ENCODE results near the gene TBC1D1. TPM values are rescaled to one million over a fixed set of nuclear protein-coding genes. Genes with fewer than 3 reads are reported as not detected.

TBC1D1 gene
- total and polyA plus RNA-seq, 5 donors from 2014 or later = 12.3 to 48.2 (median 19.4) TPM

GRCh38 chr4:38111024-38111423 is 220.1 kb downstream of the TBC1D1 start:
- Histone ChIP-seq H3K27me3 (ENCODE audit: control insufficient read depth, insufficient read depth, low read length) (no peaks in the 10 kb centered on the region), H3K4me3 (ENCODE audit: low read depth, low read length) (no peak overlapping the region), H3K27ac (ENCODE audit: insufficient read depth, low read length, poor library complexity, severe bottlenecking) (no peak overlapping the region), H3K4me1 (ENCODE audit: control insufficient read depth, insufficient read depth, low read length, poor library complexity, severe bottlenecking) (no peaks in the 10 kb centered on the region), H3K36me3 (ENCODE audit: control insufficient read depth, insufficient read depth, low read length) (peaks cover 21% of the 10 kb centered on the region), H3K9me3 (ENCODE audit: control insufficient read depth in 2 of 2, low read length in 2 of 2) (no peaks in the 10 kb centered on the region)
- Mint-ChIP-seq H3K36me3 (peaks cover 47% of the 10 kb centered on the region), H3K4me1 (peaks cover 0 to 6% (median 3%) of the 10 kb centered on the region in 4 donors), H3K9me3 (no peaks in the 10 kb centered on the region), H3K27me3 (no peaks in the 10 kb centered on the region), H3K27ac (peak overlapping the region in 1 of 3 donors; percentile 75), H3K4me3 (no peak overlapping the region)
- ATAC-seq (ENCODE audit: low read depth in 2 of 2) (no peak), DNase-seq (no peak)

GRCh38 chr4:38111717-38112116 is 220.8 kb downstream of the TBC1D1 start:
- Mint-ChIP-seq H3K4me1 (peaks cover 0 to 6% (median 3%) of the 10 kb centered on the region in 4 donors), H3K27me3 (no peaks in the 10 kb centered on the region), H3K9me3 (no peaks in the 10 kb centered on the region), H3K36me3 (peaks cover 47% of the 10 kb centered on the region), H3K4me3 (no peak overlapping the region), H3K27ac (no peak overlapping the region)
- no peak overlapping the region for H3K27ac ChIP-seq (ENCODE audit: insufficient read depth, low read length, poor library complexity, severe bottlenecking)
- no peaks in the 10 kb centered on the region for H3K27me3 ChIP-seq (ENCODE audit: control insufficient read depth, insufficient read depth, low read length)
- no peak for DNase-seq
- ATAC-seq (ENCODE audit: low read depth in 2 of 2) = no peak
- H3K36me3 ChIP-seq (ENCODE audit: control insufficient read depth, insufficient read depth, low read length) = peaks cover 24% of the 10 kb centered on the region
- H3K4me3 ChIP-seq (ENCODE audit: low read depth, low read length) = no peak overlapping the region
- H3K9me3 ChIP-seq (ENCODE audit: control insufficient read depth in 2 of 2, low read length in 2 of 2) = no peaks in the 10 kb centered on the region
- H3K4me1 ChIP-seq (ENCODE audit: control insufficient read depth, insufficient read depth, low read length, poor library complexity, severe bottlenecking) = no peaks in the 10 kb centered on the region

- peaks cover 45% of the 10 kb centered on the region for H3K36me3 Mint-ChIP-seq
Observed at GRCh38 chr4:38113132-38113531, 222.2 kb downstream of the TBC1D1 start.

GRCh38 chr4:38113551-38113950 is 222.7 kb downstream of the TBC1D1 start:
- Histone ChIP-seq H3K4me1 (ENCODE audit: control insufficient read depth, insufficient read depth, low read length, poor library complexity, severe bottlenecking) (no peaks in the 10 kb centered on the region), H3K36me3 (ENCODE audit: control insufficient read depth, insufficient read depth, low read length) (peaks cover 36% of the 10 kb centered on the region), H3K27me3 (ENCODE audit: control insufficient read depth, insufficient read depth, low read length) (no peaks in the 10 kb centered on the region), H3K9me3 (ENCODE audit: control insufficient read depth in 2 of 2, low read length in 2 of 2) (no peaks in the 10 kb centered on the region), H3K4me3 (ENCODE audit: low read depth, low read length) (no peak overlapping the region), H3K27ac (ENCODE audit: insufficient read depth, low read length, poor library complexity, severe bottlenecking) (no peak overlapping the region)
- ATAC-seq (ENCODE audit: low read depth in 2 of 2) (no peak), DNase-seq (no peak)
- Mint-ChIP-seq H3K4me3 (no peak overlapping the region), H3K27me3 (no peaks in the 10 kb centered on the region), H3K36me3 (peaks cover 43% of the 10 kb centered on the region), H3K9me3 (no peaks in the 10 kb centered on the region), H3K4me1 (peaks cover 0 to 2% (median under 1%) of the 10 kb centered on the region in 4 donors), H3K27ac (peak overlapping the region in 1 of 3 donors; percentile 12)

More at GRCh38 chr4:38113132-38113531, 222.2 kb downstream of the TBC1D1 start:
- no peak overlapping the region for H3K4me3 ChIP-seq (ENCODE audit: low read depth, low read length)
- peaks cover 0 to 3% (median 2%) of the 10 kb centered on the region in 4 donors for H3K4me1 Mint-ChIP-seq
- H3K36me3 ChIP-seq (ENCODE audit: control insufficient read depth, insufficient read depth, low read length) = peaks cover 32% of the 10 kb centered on the region
- no peak overlapping the region for H3K27ac ChIP-seq (ENCODE audit: insufficient read depth, low read length, poor library complexity, severe bottlenecking)
- no peaks in the 10 kb centered on the region for H3K4me1 ChIP-seq (ENCODE audit: control insufficient read depth, insufficient read depth, low read length, poor library complexity, severe bottlenecking)
- H3K27ac Mint-ChIP-seq = peak overlapping the region in 1 of 3 donors; percentile 12
- ATAC-seq (ENCODE audit: low read depth in 2 of 2) = no peak
- H3K9me3 Mint-ChIP-seq = no peaks in the 10 kb centered on the region
- H3K27me3 Mint-ChIP-seq = no peaks in the 10 kb centered on the region
- no peaks in the 10 kb centered on the region for H3K9me3 ChIP-seq (ENCODE audit: control insufficient read depth in 2 of 2, low read length in 2 of 2)
- H3K27me3 ChIP-seq (ENCODE audit: control insufficient read depth, insufficient read depth, low read length) = no peaks in the 10 kb centered on the region
- no peak for DNase-seq
- no peak overlapping the region for H3K4me3 Mint-ChIP-seq

- Mint-ChIP-seq H3K27ac (peak overlapping the region in 2 of 3 donors; percentile 6 to 44), H3K27me3 (no peaks in the 10 kb centered on the region), H3K4me3 (no peak overlapping the region), H3K36me3 (peaks cover 39% of the 10 kb centered on the region), H3K4me1 (peaks cover 0 to 2% (median 0%) of the 10 kb centered on the region in 4 donors), H3K9me3 (no peaks in the 10 kb centered on the region)
- Histone ChIP-seq H3K4me1 (ENCODE audit: control insufficient read depth, insufficient read depth, low read length, poor library complexity, severe bottlenecking) (no peaks in the 10 kb centered on the region), H3K9me3 (ENCODE audit: control insufficient read depth in 2 of 2, low read length in 2 of 2) (no peaks in the 10 kb centered on the region), H3K27ac (ENCODE audit: insufficient read depth, low read length, poor library complexity, severe bottlenecking) (no peak overlapping the region), H3K4me3 (ENCODE audit: low read depth, low read length) (no peak overlapping the region), H3K27me3 (ENCODE audit: control insufficient read depth, insufficient read depth, low read length) (no peaks in the 10 kb centered on the region), H3K36me3 (ENCODE audit: control insufficient read depth, insufficient read depth, low read length) (peaks cover 33% of the 10 kb centered on the region)
- ATAC-seq (ENCODE audit: low read depth in 2 of 2) (no peak), DNase-seq (no peak)
Observed at GRCh38 chr4:38114386-38115150, 223.7 kb downstream of the TBC1D1 start.

- peaks cover 34% of the 10 kb centered on the region for H3K36me3 ChIP-seq (ENCODE audit: control insufficient read depth, insufficient read depth, low read length)
- H3K27me3 ChIP-seq (ENCODE audit: control insufficient read depth, insufficient read depth, low read length) = no peaks in the 10 kb centered on the region
- no peaks in the 10 kb centered on the region for H3K4me1 ChIP-seq (ENCODE audit: control insufficient read depth, insufficient read depth, low read length, poor library complexity, severe bottlenecking)
- no peak overlapping the region for H3K4me3 ChIP-seq (ENCODE audit: low read depth, low read length)
- no peaks in the 10 kb centered on the region for H3K9me3 ChIP-seq (ENCODE audit: control insufficient read depth in 2 of 2, low read length in 2 of 2)
- Mint-ChIP-seq H3K4me3 (no peak overlapping the region), H3K27me3 (no peaks in the 10 kb centered on the region), H3K36me3 (peaks cover 33% of the 10 kb centered on the region), H3K27ac (no peak overlapping the region), H3K4me1 (peaks cover 0 to 2% (median 0%) of the 10 kb centered on the region in 4 donors), H3K9me3 (no peaks in the 10 kb centered on the region)
- ATAC-seq (ENCODE audit: low read depth in 2 of 2) (no peak), DNase-seq (no peak)
- no peak overlapping the region for H3K27ac ChIP-seq (ENCODE audit: insufficient read depth, low read length, poor library complexity, severe bottlenecking)
Observed at GRCh38 chr4:38115601-38116000, 224.7 kb downstream of the TBC1D1 start.

GRCh38 chr4:38117591-38117990 is 226.7 kb downstream of the TBC1D1 start:
- H3K4me3 Mint-ChIP-seq = no peak overlapping the region
- no peaks in the 10 kb centered on the region for H3K27me3 Mint-ChIP-seq
- Histone ChIP-seq H3K4me3 (ENCODE audit: low read depth, low read length) (no peak overlapping the region), H3K4me1 (ENCODE audit: control insufficient read depth, insufficient read depth, low read length, poor library complexity, severe bottlenecking) (no peaks in the 10 kb centered on the region), H3K27me3 (ENCODE audit: control insufficient read depth, insufficient read depth, low read length) (no peaks in the 10 kb centered on the region), H3K27ac (ENCODE audit: insufficient read depth, low read length, poor library complexity, severe bottlenecking) (no peak overlapping the region), H3K9me3 (ENCODE audit: control insufficient read depth in 2 of 2, low read length in 2 of 2) (no peaks in the 10 kb centered on the region), H3K36me3 (ENCODE audit: control insufficient read depth, insufficient read depth, low read length) (peaks cover 46% of the 10 kb centered on the region)
- H3K4me1 Mint-ChIP-seq = no peaks in the 10 kb centered on the region
- no peaks in the 10 kb centered on the region for H3K9me3 Mint-ChIP-seq
- ATAC-seq (ENCODE audit: low read depth in 2 of 2) (no peak), DNase-seq (no peak)
- no peak overlapping the region for H3K27ac Mint-ChIP-seq
- peaks cover 43% of the 10 kb centered on the region for H3K36me3 Mint-ChIP-seq
